Left ventricle myocardium inferior (tissue), 1 donor: ENCODE measurements around the gene ESRRB. TPM values are rescaled to one million over a fixed set of nuclear protein-coding genes. Genes with fewer than 3 reads are reported as not detected.
A peak's percentile ranks its signal among the peaks of the same experiment; 100 is the strongest.

Source experiments
- DNase-seq: peaks from one replicate; pipeline ENCODE4 v3.0.0-alpha.2; 2020
- H3K27ac ChIP-seq: fragments of 200-600 bp; replicated peaks from 2 replicates; pipeline ENCODE4 v1.8.0; 2021
- H3K27me3 ChIP-seq: fragments of 200-600 bp; 2 replicates; pipeline ENCODE4 v1.8.0; 2021; ENCODE audit warnings: low read depth
- H3K36me3 ChIP-seq: fragments of 200-600 bp; 2 replicates; pipeline ENCODE4 v1.8.0; 2021
- H3K4me1 ChIP-seq: fragments of 200-600 bp; 2 replicates; pipeline ENCODE4 v1.8.0; 2021
- H3K4me3 ChIP-seq: fragments of 200-600 bp; 2 replicates; pipeline ENCODE4 v1.8.0; 2021; ENCODE audit warnings: mild to moderate bottlenecking, moderate library complexity
- H3K9me3 ChIP-seq: fragments of 200-600 bp; replicated peaks from 2 replicates; pipeline ENCODE4 v1.8.0; 2021
- CTCF ChIP-seq: fragments of 200-600 bp; IDR thresholded peaks from 2 replicates; pipeline ENCODE4 v1.8.0; 2021; ENCODE audit warnings: antibody characterized with exemption, mild to moderate bottlenecking, borderline replicate concordance
- intact Hi-C: fragments of 100-400 bp; cut with micrococcal nuclease; formaldehyde crosslinking; loops from one replicate; pipeline ENCODE4 v1.11.0; 2022
- total RNA-seq: library from RNA; stranded (reverse); fragmentation: NEBNext Ultra II Directional; extraction: Animal tissue kit (Norgen Biotek cat#: 25700); gene quantifications from one replicate; pipeline ENCODE4 v1.2.1, GENCODE V29; 2021
- donor health status: DM: no; HTN: yes; CAD: no; lungs with severe emphysema.

ESRRB gene
- total RNA-seq, 1 donor from 2014 or later, result 16.9 TPM

GRCh38 chr14:76385435-76385834 is 9.5 kb downstream of the ESRRB start:
- H3K27ac ChIP-seq, result no peak overlapping the region
- no peaks in the 10 kb centered on the region for H3K36me3 ChIP-seq
- H3K9me3 ChIP-seq, result no peaks in the 10 kb centered on the region
- no peaks in the 10 kb centered on the region for H3K4me1 ChIP-seq
- TF ChIP-seq CTCF, result no peak
- intact Hi-C loops, result loop anchor here (10.0 kb wide), 1 partner anchor 331 kb away; no protein-coding TSS in a partner anchor
- DNase-seq, result no peak
- peaks cover 51% of the 10 kb centered on the region for H3K27me3 ChIP-seq
- H3K4me3 ChIP-seq, result no peak overlapping the region

- DNase-seq, result peak; percentile 47
- Histone ChIP-seq H3K4me1 (no peaks in the 10 kb centered on the region), H3K9me3 (no peaks in the 10 kb centered on the region), H3K27me3 (peaks cover 34% of the 10 kb centered on the region), H3K27ac (no peak overlapping the region), H3K4me3 (no peak overlapping the region), H3K36me3 (no peaks in the 10 kb centered on the region)
- TF ChIP-seq CTCF, result peak; percentile 97
- intact Hi-C loops, result loop anchor here (10.0 kb wide), 1 partner anchor 332 kb away; no protein-coding TSS in a partner anchor
These were observed 11.2 kb downstream of the ESRRB start for GRCh38 chr14:76386944-76387782.

- no peak for TF ChIP-seq CTCF
- H3K27ac ChIP-seq, result no peak overlapping the region
- no peak overlapping the region for H3K4me3 ChIP-seq
- H3K9me3 ChIP-seq, result no peaks in the 10 kb centered on the region
- DNase-seq, result no peak
- H3K27me3 ChIP-seq, result peaks cover 22% of the 10 kb centered on the region
- no peaks in the 10 kb centered on the region for H3K4me1 ChIP-seq
- intact Hi-C loops, result loop anchor here (10.0 kb wide), 1 partner anchor 335 kb away; no protein-coding TSS in a partner anchor
- H3K36me3 ChIP-seq, result no peaks in the 10 kb centered on the region
These were observed 13.9 kb downstream of the ESRRB start for GRCh38 chr14:76389841-76390240.

- Histone ChIP-seq H3K27ac (no peak overlapping the region), H3K9me3 (no peaks in the 10 kb centered on the region), H3K36me3 (no peaks in the 10 kb centered on the region), H3K4me1 (no peaks in the 10 kb centered on the region), H3K4me3 (no peak overlapping the region), H3K27me3 (peaks cover 17% of the 10 kb centered on the region)
- intact Hi-C loops, result no loop called here
- DNase-seq, result no peak
- TF ChIP-seq CTCF, result no peak
These were observed 14.7 kb downstream of the ESRRB start for GRCh38 chr14:76390621-76391020.

- no peak for DNase-seq
- no peaks in the 10 kb centered on the region for H3K9me3 ChIP-seq
- no peaks in the 10 kb centered on the region for H3K36me3 ChIP-seq
- no peak overlapping the region for H3K27ac ChIP-seq
- H3K4me3 ChIP-seq, result no peak overlapping the region
- intact Hi-C loops, result no loop called here
- H3K27me3 ChIP-seq, result peaks cover 13% of the 10 kb centered on the region
- no peaks in the 10 kb centered on the region for H3K4me1 ChIP-seq
- no peak for TF ChIP-seq CTCF
These were observed 16.2 kb downstream of the ESRRB start for GRCh38 chr14:76391981-76392690.
